Activated naive CD8-positive, alpha-beta T cell (primary cell): Measurements from ENCODE around the gene NCOA1.

Experiments used
- H3K27ac Mint-ChIP-seq: one replicate; pipeline ENCODE4 v1.8.0; 2021; ENCODE audit warnings: mixed read lengths
- H3K27me3 Mint-ChIP-seq: one replicate; pipeline ENCODE4 v1.8.0; 2021; ENCODE audit warnings: mixed read lengths
- H3K36me3 Mint-ChIP-seq: one replicate; pipeline ENCODE4 v1.8.0; 2021; ENCODE audit warnings: mixed read lengths
- H3K4me1 Mint-ChIP-seq: one replicate; pipeline ENCODE4 v1.8.0; 2021; ENCODE audit warnings: low read depth, mixed read lengths
- H3K4me3 Mint-ChIP-seq: one replicate; pipeline ENCODE4 v1.8.0; 2021; ENCODE audit warnings: mild to moderate bottlenecking, mixed read lengths
- H3K9me3 Mint-ChIP-seq: one replicate; pipeline ENCODE4 v1.8.0; 2021; ENCODE audit warnings: low read depth, mixed read lengths

Gene NCOA1

DNA sequence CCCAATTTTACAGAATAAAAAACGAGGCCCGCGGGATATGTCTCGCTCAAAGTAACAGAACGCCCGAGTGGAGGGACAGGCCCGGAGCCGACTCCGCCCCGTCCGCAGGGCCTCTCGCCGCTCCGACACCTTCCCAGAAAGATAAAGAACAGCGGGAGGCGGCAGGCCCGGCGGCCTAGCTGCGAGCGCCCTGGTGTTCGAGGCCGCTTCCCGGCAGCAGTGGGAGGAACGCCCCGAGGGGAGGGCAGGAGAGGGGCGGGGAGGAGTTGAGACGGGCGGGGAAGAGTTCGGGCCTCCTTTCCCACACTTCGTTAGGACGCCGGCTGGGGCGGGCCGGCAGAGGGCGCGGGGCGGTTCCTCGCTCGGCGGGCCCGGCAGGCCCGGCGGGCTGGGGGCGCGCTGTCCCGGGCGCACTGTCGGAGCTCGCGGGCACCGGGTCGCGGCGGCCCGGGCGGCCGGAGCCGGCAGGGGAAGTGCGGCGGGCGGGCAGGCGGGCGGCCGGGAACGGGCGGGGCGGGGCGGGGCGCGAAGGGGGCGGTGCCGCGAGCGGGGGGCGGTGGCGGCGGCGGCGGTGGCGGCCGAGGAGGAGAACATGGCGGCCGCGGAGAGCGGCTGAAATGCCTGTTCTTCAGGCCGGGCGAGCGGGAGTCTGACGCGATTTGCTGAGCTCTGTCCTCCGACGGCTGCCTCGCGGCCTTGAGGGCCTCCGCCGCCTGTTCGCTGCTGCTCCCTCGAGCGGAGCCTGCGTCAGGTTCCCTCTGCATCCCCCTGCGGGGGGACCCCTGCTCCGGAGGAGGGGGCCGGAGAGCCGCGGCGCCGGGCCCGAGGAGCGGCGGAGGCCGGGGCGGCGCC, at the start of gene NCOA1:
NCOA1 (plus strand) TSS at position 565 of the 852 bp plus-strand sequence. CDS start 167,424 bp downstream, outside the sequence.
- no peaks in the 10 kb centered on the region for H3K36me3 Mint-ChIP-seq
- H3K4me3 Mint-ChIP-seq: peak within 1 kb of the TSS; percentile 93
- H3K9me3 Mint-ChIP-seq: no peaks in the 10 kb centered on the region
- H3K27ac Mint-ChIP-seq: peak within 1 kb of the TSS; percentile 96
- H3K27me3 Mint-ChIP-seq: no peaks in the 10 kb centered on the region
- H3K4me1 Mint-ChIP-seq: peaks cover 56% of the 10 kb centered on the region

DNA sequence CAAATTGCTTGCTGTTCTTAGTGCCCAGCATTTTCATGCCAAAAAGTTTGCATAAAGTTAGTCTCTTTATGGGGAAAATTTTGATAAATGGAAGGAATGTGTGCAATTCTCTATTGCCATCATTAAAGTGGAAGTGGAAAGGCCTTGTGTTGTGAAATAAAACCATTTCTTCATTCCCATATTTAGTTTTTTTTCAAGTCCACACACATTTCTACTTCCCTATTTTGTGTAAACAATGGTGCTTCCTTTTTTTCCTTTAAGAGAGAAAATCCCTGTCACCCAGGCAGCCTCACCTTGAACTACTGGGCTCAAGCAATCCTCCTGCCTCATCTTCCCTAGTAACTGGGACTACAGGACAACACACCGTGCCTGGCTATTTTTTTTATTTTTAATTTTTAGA, 42.3 kb upstream of the NCOA1 start:
- H3K27me3 Mint-ChIP-seq: peaks cover 3% of the 10 kb centered on the region
- H3K4me3 Mint-ChIP-seq: no peak overlapping the region
- peaks cover 5% of the 10 kb centered on the region for H3K36me3 Mint-ChIP-seq
- H3K4me1 Mint-ChIP-seq: no peaks in the 10 kb centered on the region
- H3K9me3 Mint-ChIP-seq: peaks cover 8% of the 10 kb centered on the region
- H3K27ac Mint-ChIP-seq: no peak overlapping the region

DNA sequence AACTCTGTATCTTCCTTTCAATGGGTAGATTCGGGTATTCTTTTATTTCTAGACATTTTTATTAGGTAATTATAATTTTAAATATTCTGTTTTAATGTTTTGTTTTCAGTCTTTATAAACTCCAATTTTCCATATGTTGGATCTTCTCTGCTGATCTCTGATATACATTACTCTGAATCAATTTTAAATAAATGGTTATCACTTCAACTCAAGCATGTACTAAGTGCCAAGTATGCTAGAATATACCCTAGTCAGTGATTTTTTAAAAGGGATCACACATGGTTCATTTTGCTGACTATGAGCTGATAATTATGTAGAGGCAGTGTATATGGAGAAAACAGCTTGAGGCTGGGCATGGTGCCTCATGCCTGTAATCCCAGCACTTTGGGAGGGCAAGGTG, 41.7 kb upstream of the NCOA1 start:
- no peak overlapping the region for H3K4me3 Mint-ChIP-seq

DNA sequence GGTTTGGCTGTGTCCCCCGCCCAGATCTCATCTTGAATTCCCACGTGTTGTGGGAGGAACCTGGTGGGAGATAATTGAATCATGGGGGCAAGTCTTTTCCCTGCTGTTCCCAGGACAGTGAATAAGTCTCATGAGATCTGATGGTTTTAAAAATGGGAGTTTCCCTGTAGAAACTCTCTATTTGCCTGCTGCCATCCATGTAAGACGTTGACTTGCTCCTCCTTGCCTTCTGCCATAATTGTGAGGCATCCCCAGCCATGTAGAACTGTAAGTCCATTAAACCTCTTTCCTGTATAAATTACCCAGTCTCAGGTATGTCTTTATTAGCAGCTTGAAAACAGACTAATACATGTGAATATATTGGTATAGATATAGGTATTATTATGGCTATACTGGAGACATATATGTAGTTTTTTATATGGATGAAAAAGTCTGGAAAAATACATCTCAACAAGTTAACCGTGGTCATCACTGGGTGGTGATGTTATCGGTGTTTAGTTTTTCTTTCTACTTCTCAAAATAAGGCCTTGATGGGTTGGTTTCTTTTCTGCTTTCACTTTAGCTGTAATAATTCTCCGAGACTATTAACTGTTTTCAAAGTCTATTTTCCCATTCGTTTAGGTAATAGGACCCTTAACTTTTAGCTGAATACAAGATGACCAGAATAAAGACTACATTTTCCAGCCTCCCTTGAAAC, 39.1 kb upstream of the NCOA1 start:
- Mint-ChIP-seq H3K27me3 (peaks cover 3% of the 10 kb centered on the region), H3K4me3 (no peak overlapping the region), H3K4me1 (no peaks in the 10 kb centered on the region), H3K36me3 (peaks cover 5% of the 10 kb centered on the region), H3K27ac (no peak overlapping the region), H3K9me3 (peaks cover 8% of the 10 kb centered on the region)

More for the DNA sequence above, 41.7 kb upstream of the NCOA1 start:
- H3K27ac Mint-ChIP-seq: no peak overlapping the region
- peaks cover 8% of the 10 kb centered on the region for H3K9me3 Mint-ChIP-seq
- peaks cover 3% of the 10 kb centered on the region for H3K27me3 Mint-ChIP-seq
- H3K36me3 Mint-ChIP-seq: peaks cover 5% of the 10 kb centered on the region
- no peaks in the 10 kb centered on the region for H3K4me1 Mint-ChIP-seq

DNA sequence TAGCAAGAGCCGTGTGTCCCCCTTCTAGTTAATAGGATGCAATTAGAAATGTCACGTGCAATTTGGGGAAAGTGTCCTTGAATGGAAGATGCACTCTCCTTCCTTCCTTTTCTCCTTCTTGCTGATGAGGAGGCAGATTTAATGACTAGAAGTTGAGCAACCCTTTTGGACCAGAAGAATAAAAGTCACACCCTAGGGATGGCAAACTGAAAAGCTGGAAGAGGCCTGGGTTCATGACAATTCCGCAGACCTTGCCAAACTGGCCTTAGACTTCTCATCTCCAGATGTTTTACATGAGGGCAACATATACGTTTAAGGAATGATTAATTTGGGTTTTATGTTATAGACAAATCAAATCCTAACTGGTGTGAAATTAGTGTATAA, 38.6 kb upstream of the NCOA1 start:
- peaks cover 3% of the 10 kb centered on the region for H3K27me3 Mint-ChIP-seq
- peaks cover 5% of the 10 kb centered on the region for H3K36me3 Mint-ChIP-seq
- no peak overlapping the region for H3K27ac Mint-ChIP-seq
- H3K4me3 Mint-ChIP-seq: no peak overlapping the region
- H3K9me3 Mint-ChIP-seq: peaks cover 8% of the 10 kb centered on the region
- no peaks in the 10 kb centered on the region for H3K4me1 Mint-ChIP-seq

DNA sequence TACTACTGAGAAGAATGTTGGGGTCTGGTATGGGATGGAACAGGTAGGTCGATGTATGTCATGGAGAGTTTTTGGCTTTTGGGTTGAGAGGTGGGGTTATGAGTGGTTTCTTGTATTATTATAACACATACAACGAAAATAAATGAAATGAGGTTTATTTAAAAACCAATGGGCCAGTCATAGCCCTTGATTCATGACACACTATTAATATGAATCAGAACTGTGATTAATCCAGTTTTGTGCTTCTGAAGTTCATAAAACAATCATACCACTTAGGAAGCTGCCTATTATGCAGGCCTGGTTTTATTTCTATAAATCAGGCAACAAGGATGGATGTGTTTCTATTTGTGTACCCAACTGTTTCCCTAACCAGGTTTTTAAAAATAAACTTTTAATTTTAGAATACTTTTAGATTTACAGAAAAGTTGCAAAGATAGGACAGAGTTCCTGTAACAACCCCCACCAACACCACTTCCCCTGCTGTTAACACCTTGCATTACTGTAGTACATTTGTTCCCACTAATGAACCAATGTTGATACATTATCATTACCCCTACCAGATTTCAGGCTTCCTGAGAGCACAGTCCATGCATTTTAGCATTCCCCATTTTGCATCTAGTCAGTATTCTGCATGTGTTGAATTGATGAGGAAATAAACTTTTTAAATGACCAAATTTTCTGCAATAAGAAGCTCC, 37.5 kb upstream of the NCOA1 start:
- Mint-ChIP-seq H3K36me3 (peaks cover 5% of the 10 kb centered on the region), H3K4me3 (no peak overlapping the region), H3K27ac (no peak overlapping the region), H3K9me3 (peaks cover 6% of the 10 kb centered on the region), H3K4me1 (no peaks in the 10 kb centered on the region), H3K27me3 (peaks cover 3% of the 10 kb centered on the region)

DNA sequence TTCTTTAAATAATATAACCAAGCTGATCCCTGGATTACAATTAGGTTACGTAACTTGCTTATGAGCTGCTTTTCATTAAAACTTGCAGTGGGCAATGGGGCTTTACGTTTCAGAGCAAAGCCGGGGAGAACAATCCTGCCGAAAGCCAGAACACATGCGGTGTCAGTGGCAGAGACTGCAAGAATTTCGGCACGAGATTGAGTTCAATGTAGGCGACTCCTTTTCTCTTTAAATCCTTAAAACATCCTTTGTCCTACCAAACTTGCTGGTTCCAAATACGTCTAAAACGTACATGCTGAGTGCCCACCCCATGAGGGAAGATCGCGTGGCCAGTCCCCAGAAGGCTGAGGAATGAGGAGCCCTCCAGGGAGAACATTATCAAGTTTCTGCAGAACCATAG, 36.8 kb upstream of the NCOA1 start:
- Mint-ChIP-seq H3K4me1 (no peaks in the 10 kb centered on the region), H3K4me3 (no peak overlapping the region)

DNA sequence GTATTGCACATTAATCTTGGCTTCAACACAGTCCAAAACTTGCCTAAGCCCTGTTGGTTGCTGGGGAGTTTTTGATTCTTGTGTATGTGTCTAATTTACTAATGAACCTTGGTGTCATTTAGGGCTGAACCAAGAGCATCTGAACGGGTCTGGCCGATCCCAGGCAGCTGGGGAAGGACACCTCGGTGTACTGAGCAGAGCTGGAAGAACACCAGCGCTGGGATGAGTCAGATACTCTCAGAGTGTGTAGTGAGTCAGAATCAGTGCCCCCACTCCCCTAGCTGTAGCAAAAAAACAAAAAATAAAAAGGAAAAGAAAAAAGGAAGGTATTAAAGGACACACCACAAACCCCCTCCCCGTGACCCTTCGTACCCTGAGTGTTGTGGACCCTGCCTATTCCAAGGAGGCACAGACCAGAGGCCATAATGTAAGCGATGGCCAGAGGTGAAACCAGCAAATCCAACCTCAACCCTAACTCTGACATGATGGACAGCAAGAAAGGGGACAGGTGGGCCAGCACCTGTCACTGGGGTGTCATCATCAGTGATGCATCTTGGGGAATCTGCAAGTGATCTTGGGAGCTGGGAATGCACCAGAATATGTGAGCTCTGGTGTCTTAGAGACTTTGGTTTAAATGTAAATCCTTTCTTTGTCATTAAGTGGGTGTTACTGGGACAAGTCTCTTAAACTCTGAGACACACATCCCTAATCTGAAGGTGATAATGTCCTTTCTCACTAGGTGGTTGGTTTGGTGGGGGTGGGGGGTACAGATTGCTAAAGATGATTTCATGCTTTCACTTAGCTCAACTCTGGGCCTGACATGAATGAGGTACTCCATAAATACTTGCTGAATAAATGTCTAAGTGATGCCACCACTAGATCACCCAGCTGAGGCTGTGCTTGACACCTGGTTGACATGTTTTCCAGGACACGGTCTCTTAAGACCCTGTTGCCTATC, 34.2 kb upstream of the NCOA1 start:
- no peaks in the 10 kb centered on the region for H3K4me1 Mint-ChIP-seq
- H3K4me3 Mint-ChIP-seq: no peak overlapping the region
- H3K9me3 Mint-ChIP-seq: no peaks in the 10 kb centered on the region
- no peak overlapping the region for H3K27ac Mint-ChIP-seq
- H3K36me3 Mint-ChIP-seq: no peaks in the 10 kb centered on the region
- no peaks in the 10 kb centered on the region for H3K27me3 Mint-ChIP-seq

More for the DNA sequence above, 36.8 kb upstream of the NCOA1 start:
- H3K36me3 Mint-ChIP-seq: peaks cover 3% of the 10 kb centered on the region
- H3K27ac Mint-ChIP-seq: no peak overlapping the region
- peaks cover 5% of the 10 kb centered on the region for H3K9me3 Mint-ChIP-seq
- peaks cover 3% of the 10 kb centered on the region for H3K27me3 Mint-ChIP-seq

DNA sequence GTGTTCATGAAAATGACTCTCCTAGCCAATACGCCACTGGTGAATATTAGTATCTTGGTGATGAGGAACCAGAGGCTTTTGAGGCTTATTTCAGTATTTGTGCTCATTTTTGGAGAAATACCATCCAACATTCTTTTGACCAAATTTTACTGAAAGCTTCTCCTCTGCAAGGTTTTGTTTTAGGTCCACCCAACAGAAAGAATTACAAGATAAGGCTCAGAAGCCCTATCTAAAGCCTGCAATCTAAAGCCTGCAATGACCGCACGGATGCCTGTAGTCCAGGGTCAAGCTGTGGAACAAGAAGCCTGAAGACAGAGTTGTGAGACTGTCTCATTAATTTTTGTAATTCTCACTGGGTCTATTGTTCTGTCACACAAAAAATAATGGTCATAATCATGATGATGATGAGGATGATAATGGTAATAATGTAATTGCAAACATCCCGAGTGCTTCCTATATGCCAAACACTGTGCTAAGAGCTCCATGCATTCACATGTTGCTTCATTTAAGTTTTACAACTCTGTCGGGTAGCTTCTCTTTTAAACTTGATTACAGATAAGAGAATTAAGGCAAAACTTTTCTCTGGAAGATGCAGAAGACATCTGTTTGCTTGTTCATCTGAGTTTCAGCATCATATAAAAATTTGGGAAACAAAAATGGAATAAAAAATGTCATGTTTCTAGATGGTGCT, 33.2 kb upstream of the NCOA1 start:
- H3K36me3 Mint-ChIP-seq: no peaks in the 10 kb centered on the region
- H3K27ac Mint-ChIP-seq: no peak overlapping the region
- H3K4me3 Mint-ChIP-seq: no peak overlapping the region
- H3K27me3 Mint-ChIP-seq: no peaks in the 10 kb centered on the region
- no peaks in the 10 kb centered on the region for H3K4me1 Mint-ChIP-seq
- H3K9me3 Mint-ChIP-seq: no peaks in the 10 kb centered on the region

DNA sequence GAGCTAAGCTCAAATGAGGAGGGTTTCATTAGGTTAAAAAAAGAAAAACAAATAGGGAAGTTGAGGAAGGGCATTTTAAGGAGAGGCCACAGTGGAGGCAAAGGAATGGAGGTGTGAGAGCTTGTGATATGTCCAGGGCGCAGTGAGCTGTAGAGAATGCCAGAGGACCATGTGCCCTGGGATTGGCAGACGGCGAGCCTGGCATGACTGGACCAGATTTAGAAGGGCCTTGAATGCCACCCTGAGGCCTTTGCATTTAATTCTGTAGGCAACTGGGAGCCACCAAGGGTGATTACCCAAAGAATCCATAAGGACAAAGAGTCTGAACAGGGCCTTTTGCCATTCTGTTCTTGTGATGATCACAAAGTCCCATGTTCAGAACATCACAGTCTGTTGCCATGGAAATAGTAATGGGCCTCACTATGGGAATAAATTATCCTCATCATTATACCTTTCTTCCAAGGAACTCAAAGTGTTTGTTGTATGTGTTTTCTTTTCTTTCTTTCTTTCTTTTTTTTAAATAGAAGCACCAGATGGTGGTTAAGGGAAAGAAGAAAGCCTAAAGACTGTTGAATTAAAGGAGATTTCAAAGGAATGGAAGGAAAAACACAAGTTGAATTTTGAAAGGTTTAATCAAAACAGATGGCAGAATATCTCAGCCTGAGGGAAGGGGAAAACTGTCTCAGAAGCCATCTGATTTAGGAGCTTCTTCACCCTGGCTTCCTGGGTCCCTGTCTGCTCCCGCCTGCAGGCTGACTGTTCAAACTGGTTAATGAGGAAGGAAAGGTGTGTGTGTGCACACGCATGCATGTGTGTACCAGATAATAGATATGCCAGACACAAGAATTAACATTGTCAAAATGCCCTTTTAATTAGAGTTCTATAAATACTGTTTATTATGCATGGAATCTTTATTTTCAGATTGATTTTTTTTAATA, 31.6 kb upstream of the NCOA1 start:
- Mint-ChIP-seq H3K9me3 (no peaks in the 10 kb centered on the region), H3K27ac (no peak overlapping the region), H3K36me3 (no peaks in the 10 kb centered on the region), H3K4me1 (no peaks in the 10 kb centered on the region), H3K4me3 (no peak overlapping the region), H3K27me3 (no peaks in the 10 kb centered on the region)

DNA sequence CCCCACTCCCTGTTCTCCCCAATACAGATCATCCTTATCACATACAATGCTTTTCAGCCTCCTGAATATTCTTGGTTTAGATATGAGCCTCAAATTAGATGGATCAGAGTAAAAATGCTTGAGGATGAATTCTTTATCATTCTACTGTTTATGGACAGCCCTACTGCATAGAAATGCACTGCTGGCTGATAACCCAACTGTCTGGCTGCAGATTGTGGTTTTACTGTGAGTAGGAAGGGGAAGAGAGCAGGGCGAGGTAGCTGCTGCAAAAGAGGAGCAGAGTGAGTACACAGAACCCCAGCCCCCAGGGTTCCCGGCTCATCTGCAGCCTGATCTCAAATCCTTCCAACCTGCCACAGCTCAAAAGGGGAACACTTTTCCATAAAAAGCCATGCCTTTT, 29.4 kb upstream of the NCOA1 start:
- Mint-ChIP-seq H3K9me3 (no peaks in the 10 kb centered on the region), H3K36me3 (no peaks in the 10 kb centered on the region), H3K27me3 (no peaks in the 10 kb centered on the region), H3K4me1 (no peaks in the 10 kb centered on the region), H3K27ac (no peak overlapping the region), H3K4me3 (no peak overlapping the region)

DNA sequence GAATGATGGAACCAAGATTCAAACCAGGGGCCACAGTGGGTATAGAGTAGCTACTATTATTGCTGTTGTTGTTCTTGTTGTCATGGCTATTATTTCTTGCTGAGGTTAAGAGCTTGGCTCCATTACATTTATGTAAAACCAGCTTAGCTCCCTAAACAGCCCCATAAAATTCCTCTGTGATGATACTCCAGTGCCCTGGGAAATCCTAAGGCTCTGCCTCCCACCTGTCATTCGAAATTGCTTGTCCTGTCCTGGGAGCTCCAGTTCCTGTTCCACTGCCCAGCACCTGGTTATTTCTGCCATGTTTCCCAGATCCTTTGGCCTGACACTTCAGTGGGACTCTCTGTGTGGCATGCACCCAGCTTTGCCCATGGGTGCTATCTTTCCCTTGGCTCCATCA, 27.8 kb upstream of the NCOA1 start:
- no peak overlapping the region for H3K4me3 Mint-ChIP-seq
- H3K9me3 Mint-ChIP-seq: no peaks in the 10 kb centered on the region
- no peaks in the 10 kb centered on the region for H3K36me3 Mint-ChIP-seq
- H3K27me3 Mint-ChIP-seq: peaks cover 4% of the 10 kb centered on the region
- no peaks in the 10 kb centered on the region for H3K4me1 Mint-ChIP-seq
- no peak overlapping the region for H3K27ac Mint-ChIP-seq
